SK-N-SH treated with all-trans-retinoic acid at 6 μM for 48 hours (cell line): ENCODE data around the gene DPYSL5.

ENCODE experiments used
- ATAC-seq: fragments of 200-7000 bp; cut with Tn5 transposase; 3 replicates; pipeline ENCODE4 v1.9.1; 2020; ENCODE audit warnings: mild to moderate bottlenecking, moderate library complexity
- ARNTL ChIP-seq: fragments of 450-650 bp; formaldehyde crosslinking; IDR thresholded peaks from 2 replicates; pipeline ENCODE4 v1.5.0; 2020; ENCODE audit warnings: low read depth, mild to moderate bottlenecking, moderate library complexity, borderline replicate concordance
- BACH2 ChIP-seq: fragments of 250-450 bp; sonication (Bioruptor Pico); IDR thresholded peaks from 2 replicates; pipeline ENCODE4 v1.9.0; 2021; ENCODE audit warnings: mild to moderate bottlenecking, borderline replicate concordance
- CSDC2 ChIP-seq: fragments of 250-450 bp; sonication (Bioruptor Pico); IDR thresholded peaks from 2 replicates; pipeline ENCODE4 v1.5.0; 2020; ENCODE audit warnings: mild to moderate bottlenecking, moderate library complexity
- CSRNP3 ChIP-seq: fragments of 250-450 bp; sonication (Bioruptor Pico); IDR thresholded peaks from 2 replicates; pipeline ENCODE4 v1.5.1; 2021; ENCODE audit warnings: mild to moderate bottlenecking, moderate library complexity
- ESRRG ChIP-seq: fragments of 250-450 bp; sonication (Bioruptor Pico); IDR thresholded peaks from 2 replicates; pipeline ENCODE4 v1.6.1; 2021; ENCODE audit warnings: mild to moderate bottlenecking
- GLIS3 ChIP-seq: fragments of 250-450 bp; sonication (Bioruptor Pico); IDR thresholded peaks from 2 replicates; pipeline ENCODE4 v1.5.0; 2020; ENCODE audit warnings: mild to moderate bottlenecking, moderate library complexity
- ISL1 ChIP-seq: fragments of 250-450 bp; sonication (Bioruptor Pico); IDR thresholded peaks from 2 replicates; pipeline ENCODE4 v2.1.2; 2022; ENCODE audit warnings: mild to moderate bottlenecking, moderate library complexity
- OSR1 ChIP-seq: fragments of 250-450 bp; sonication (Bioruptor Pico); IDR thresholded peaks from 2 replicates; pipeline ENCODE4 v1.8.0; 2022; ENCODE audit warnings: moderate library complexity, mild to moderate bottlenecking, inconsistent platforms
- PPARA ChIP-seq: fragments of 250-450 bp; sonication (Bioruptor Pico); IDR thresholded peaks from 2 replicates; pipeline ENCODE4 v1.5.0; 2020; ENCODE audit warnings: mild to moderate bottlenecking, borderline replicate concordance
- SNAI2 ChIP-seq: fragments of 250-450 bp; sonication (Bioruptor Pico); IDR thresholded peaks from 2 replicates; pipeline ENCODE4 v1.5.0; 2020; ENCODE audit warnings: mild to moderate bottlenecking, moderate library complexity
- TCF4 ChIP-seq: fragments of 250-450 bp; sonication (Bioruptor Pico); IDR thresholded peaks from 2 replicates; pipeline ENCODE4 v1.8.0; 2021; ENCODE audit warnings: mild to moderate bottlenecking, moderate library complexity, borderline replicate concordance
- TOX ChIP-seq: fragments of 250-450 bp; sonication (Bioruptor Pico); IDR thresholded peaks from 2 replicates; pipeline ENCODE4 v1.8.0; 2021; ENCODE audit warnings: mild to moderate bottlenecking, moderate library complexity, borderline replicate concordance
- ZC3H10 ChIP-seq: fragments of 250-450 bp; sonication (Bioruptor Pico); IDR thresholded peaks from 2 replicates; pipeline ENCODE4 v1.5.1; 2021; ENCODE audit warnings: mild to moderate bottlenecking, moderate library complexity
- ZFP30 ChIP-seq: fragments of 450-650 bp; formaldehyde crosslinking; IDR thresholded peaks from 2 replicates; pipeline ENCODE4 v1.5.0; 2022; ENCODE audit warnings: mild to moderate bottlenecking, moderate library complexity
- ZNF565 ChIP-seq: fragments of 450-650 bp; formaldehyde crosslinking; conservative IDR thresholded peaks from 2 replicates; pipeline ENCODE4 v1.5.0; 2020; ENCODE audit warnings: low read depth, mild to moderate bottlenecking, moderate library complexity
- ZNF70 ChIP-seq: fragments of 450-650 bp; formaldehyde crosslinking; IDR thresholded peaks from 2 replicates; pipeline ENCODE4 v1.5.0; 2020; ENCODE audit warnings: mild to moderate bottlenecking, moderate library complexity
- ZNF8 ChIP-seq: fragments of 450-650 bp; formaldehyde crosslinking; IDR thresholded peaks from 2 replicates; pipeline ENCODE4 v1.5.0; 2020; ENCODE audit warnings: mild to moderate bottlenecking, moderate library complexity
- TF ChIP-seq, protein P1 (sequence below): fragments of 250-450 bp; sonication (Bioruptor Pico); IDR thresholded peaks from 2 replicates; pipeline ENCODE4 v1.8.0; 2021; ENCODE audit warnings: low read depth, mild to moderate bottlenecking, moderate library complexity, borderline replicate concordance
- TF ChIP-seq, protein P2 (sequence below): fragments of 250-450 bp; sonication (Bioruptor Pico); IDR thresholded peaks from 2 replicates; pipeline ENCODE4 v1.5.0; 2020; ENCODE audit warnings: mild to moderate bottlenecking, moderate library complexity
- TF ChIP-seq, protein P3 (sequence below): fragments of 250-450 bp; sonication (Bioruptor Pico); IDR thresholded peaks from 2 replicates; pipeline ENCODE4 v1.8.0; 2020; ENCODE audit warnings: mild to moderate bottlenecking, moderate library complexity, borderline replicate concordance

DPYSL5 gene

DNA sequence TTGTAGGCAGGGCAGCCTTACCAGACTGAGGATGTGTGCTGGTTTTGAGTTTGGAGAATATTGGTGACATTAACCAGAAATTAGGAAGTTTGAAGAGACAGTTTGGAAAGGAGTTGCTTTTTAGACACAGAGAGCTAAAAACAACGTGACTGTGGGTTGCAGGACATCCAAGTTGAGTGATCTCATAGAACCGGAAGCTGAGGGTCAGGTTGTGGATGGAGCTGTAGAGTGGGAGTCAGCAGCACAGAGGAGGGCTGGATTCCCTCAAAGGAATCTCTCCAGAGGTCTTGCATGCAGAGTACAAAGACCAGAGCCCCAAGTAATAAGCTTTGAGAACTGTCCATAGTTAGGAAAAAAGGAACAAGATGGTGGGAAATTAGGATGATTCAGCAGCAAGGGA lies 131.8 kb downstream of the DPYSL5 start (continued):
- no peak for TF ChIP-seq ARNTL (CRISPR knock-in tag)

GRCh38 chr2:26980971-26981370 lies 133.0 kb downstream of the DPYSL5 start:
- no peak for ATAC-seq
- no peak for TF ChIP-seq ZNF565 (CRISPR knock-in tag)

DNA sequence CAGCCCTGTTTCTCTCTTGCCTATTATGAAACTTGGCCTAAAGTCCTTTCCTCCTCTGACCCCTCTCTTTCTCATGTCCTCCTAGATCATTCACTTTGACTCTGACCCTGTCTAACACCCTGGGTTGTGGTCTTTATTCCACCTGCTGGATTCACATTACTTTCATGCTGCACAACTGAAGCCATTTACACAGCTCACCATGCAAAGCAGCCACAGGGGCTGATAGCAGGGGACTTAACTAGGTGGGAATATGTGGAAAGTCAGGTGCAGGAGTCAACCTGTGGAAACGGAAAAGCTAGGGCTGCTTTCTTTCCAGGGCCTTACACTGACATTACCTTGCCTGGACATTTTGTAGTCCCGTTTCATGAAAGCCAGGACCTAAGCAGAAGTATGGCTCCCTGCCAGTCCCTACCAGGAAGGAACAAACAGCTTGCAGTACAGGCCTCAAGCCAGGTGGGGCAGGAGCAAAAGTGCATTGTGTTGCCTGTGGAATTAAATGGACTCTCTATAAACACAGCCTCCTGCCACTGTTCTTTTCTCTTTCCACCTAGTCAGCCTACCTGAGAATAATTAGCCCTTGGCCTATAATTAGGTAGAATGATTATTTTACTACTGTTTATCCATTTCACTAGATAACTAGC lies 134.3 kb downstream of the DPYSL5 start:
- TF ChIP-seq ZNF70 (CRISPR knock-in tag) (no peak), ZFP30 (CRISPR knock-in tag) (no peak), ZNF565 (CRISPR knock-in tag) (no peak), ZNF8 (no peak), PPARA (CRISPR knock-in tag) (no peak), BACH2 (no peak), CSRNP3 (CRISPR knock-in tag) (no peak), ISL1 (no peak), SNAI2 (CRISPR knock-in tag) (no peak), GLIS3 (no peak), CSDC2 (no peak), TOX (CRISPR knock-in tag) (no peak), OSR1 (CRISPR knock-in tag) (no peak), ZC3H10 (CRISPR knock-in tag) (no peak), ARNTL (CRISPR knock-in tag) (no peak)
- TF ChIP-seq, protein P1, sequence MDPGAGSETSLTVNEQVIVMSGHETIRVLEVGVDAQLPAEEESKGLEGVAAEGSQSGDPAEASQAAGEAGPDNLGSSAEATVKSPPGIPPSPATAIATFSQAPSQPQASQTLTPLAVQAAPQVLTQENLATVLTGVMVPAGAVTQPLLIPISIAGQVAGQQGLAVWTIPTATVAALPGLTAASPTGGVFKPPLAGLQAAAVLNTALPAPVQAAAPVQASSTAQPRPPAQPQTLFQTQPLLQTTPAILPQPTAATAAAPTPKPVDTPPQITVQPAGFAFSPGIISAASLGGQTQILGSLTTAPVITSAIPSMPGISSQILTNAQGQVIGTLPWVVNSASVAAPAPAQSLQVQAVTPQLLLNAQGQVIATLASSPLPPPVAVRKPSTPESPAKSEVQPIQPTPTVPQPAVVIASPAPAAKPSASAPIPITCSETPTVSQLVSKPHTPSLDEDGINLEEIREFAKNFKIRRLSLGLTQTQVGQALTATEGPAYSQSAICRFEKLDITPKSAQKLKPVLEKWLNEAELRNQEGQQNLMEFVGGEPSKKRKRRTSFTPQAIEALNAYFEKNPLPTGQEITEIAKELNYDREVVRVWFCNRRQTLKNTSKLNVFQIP (CRISPR knock-in tag) = no peak
- TF ChIP-seq, protein P2, sequence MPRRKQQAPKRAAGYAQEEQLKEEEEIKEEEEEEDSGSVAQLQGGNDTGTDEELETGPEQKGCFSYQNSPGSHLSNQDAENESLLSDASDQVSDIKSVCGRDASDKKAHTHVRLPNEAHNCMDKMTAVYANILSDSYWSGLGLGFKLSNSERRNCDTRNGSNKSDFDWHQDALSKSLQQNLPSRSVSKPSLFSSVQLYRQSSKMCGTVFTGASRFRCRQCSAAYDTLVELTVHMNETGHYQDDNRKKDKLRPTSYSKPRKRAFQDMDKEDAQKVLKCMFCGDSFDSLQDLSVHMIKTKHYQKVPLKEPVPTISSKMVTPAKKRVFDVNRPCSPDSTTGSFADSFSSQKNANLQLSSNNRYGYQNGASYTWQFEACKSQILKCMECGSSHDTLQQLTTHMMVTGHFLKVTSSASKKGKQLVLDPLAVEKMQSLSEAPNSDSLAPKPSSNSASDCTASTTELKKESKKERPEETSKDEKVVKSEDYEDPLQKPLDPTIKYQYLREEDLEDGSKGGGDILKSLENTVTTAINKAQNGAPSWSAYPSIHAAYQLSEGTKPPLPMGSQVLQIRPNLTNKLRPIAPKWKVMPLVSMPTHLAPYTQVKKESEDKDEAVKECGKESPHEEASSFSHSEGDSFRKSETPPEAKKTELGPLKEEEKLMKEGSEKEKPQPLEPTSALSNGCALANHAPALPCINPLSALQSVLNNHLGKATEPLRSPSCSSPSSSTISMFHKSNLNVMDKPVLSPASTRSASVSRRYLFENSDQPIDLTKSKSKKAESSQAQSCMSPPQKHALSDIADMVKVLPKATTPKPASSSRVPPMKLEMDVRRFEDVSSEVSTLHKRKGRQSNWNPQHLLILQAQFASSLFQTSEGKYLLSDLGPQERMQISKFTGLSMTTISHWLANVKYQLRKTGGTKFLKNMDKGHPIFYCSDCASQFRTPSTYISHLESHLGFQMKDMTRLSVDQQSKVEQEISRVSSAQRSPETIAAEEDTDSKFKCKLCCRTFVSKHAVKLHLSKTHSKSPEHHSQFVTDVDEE (CRISPR knock-in tag) = no peak
- TF ChIP-seq, protein P3, sequence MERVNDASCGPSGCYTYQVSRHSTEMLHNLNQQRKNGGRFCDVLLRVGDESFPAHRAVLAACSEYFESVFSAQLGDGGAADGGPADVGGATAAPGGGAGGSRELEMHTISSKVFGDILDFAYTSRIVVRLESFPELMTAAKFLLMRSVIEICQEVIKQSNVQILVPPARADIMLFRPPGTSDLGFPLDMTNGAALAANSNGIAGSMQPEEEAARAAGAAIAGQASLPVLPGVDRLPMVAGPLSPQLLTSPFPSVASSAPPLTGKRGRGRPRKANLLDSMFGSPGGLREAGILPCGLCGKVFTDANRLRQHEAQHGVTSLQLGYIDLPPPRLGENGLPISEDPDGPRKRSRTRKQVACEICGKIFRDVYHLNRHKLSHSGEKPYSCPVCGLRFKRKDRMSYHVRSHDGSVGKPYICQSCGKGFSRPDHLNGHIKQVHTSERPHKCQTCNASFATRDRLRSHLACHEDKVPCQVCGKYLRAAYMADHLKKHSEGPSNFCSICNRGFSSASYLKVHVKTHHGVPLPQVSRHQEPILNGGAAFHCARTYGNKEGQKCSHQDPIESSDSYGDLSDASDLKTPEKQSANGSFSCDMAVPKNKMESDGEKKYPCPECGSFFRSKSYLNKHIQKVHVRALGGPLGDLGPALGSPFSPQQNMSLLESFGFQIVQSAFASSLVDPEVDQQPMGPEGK = no peak
- peak; percentile 93 for ATAC-seq

- no peak for ATAC-seq
- TF ChIP-seq BACH2 = no peak
These were observed 135.8 kb downstream of the DPYSL5 start for GRCh38 chr2:26983746-26984145.

DNA sequence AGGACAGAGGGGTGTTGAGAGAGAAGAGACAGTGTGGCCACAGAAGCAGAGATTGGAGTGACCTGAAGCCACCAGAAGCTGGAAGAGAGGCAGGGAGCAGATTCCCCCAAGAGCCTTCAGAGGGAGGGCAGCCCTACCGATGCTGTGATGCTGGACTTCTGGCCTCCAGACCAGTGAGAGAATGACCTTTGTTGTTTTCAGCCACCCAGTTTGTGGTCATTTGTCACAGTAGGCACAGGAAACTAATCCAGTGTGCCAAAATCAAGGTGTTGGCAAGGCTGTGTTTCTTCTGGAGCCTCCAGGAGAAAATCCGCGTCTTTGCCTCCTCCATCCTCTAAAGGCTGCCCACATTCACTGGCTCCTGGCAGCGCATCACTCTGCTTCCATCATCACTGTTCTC lies 137.9 kb downstream of the DPYSL5 start:
- TF ChIP-seq, protein P3 = no peak
- TF ChIP-seq ZNF565 (CRISPR knock-in tag) = no peak
- no peak for TF ChIP-seq ESRRG (CRISPR knock-in tag)
- TF ChIP-seq ARNTL (CRISPR knock-in tag) = no peak
- TF ChIP-seq TCF4 (CRISPR knock-in tag) = no peak
- no peak for TF ChIP-seq ISL1
- ATAC-seq = no peak
